Endothelial cell of umbilical vein (primary cell): ENCODE data around the gene MMP19. TPM values are rescaled to one million over a fixed set of nuclear protein-coding genes. Genes with fewer than 3 reads are reported as not detected.

Source experiments
- BruUV-seq: library from RNA; stranded (reverse); fragments of 400-500 nt; replicated peaks from 2 replicates; lab custom pipeline; 2021; lab: Mats Ljungman, UMichigan
- CTCF ChIA-PET: fragments of 300-600, 350-600 bp; sonication (Branson Sonifier 250); formaldehyde crosslinking; loops from one replicate; lab custom pipeline; 2021; ENCODE audit warnings: antibody characterized with exemption, inconsistent platforms; lab: Charles Lee
- POLR2A ChIA-PET: fragments of 300-600, 350-600 bp; sonication (Branson Sonifier 250); formaldehyde crosslinking; loops from one replicate; lab custom pipeline; 2021; ENCODE audit warnings: antibody characterized with exemption, inconsistent platforms; lab: Charles Lee
- DNase-seq: peaks from one replicate; pipeline ENCODE4 v3.0.0-alpha.2; 2011; ENCODE audit warnings: low read depth, low spot score
- FAIRE-seq: peaks from 2 replicates; lab custom pipeline; 2011; peaks lifted over from hg19 to GRCh38; lab: Jason Lieb, UNC
- H2AFZ ChIP-seq: 2 replicates; pipeline ENCODE4 v1.6.0; 2012; ENCODE audit warnings: low read depth, low read length, control low read depth, inconsistent platforms
- H3K27ac ChIP-seq: 2 replicates; pipeline ENCODE4 v1.5.1; 2011; ENCODE audit warnings: low read depth, mild to moderate bottlenecking, control low read depth, low read length, moderate library complexity; ENCODE audit not compliant: insufficient read depth
- H3K27me3 ChIP-seq, 2 experiments: 2 replicates each; pipeline versions ENCODE4 v1.6.0 to v1.6.1; 2011; ENCODE audit warnings: low read length in 2 of 2, mixed read lengths in 1 of 2; ENCODE audit not compliant: control insufficient read depth in 2 of 2, insufficient read depth in 2 of 2
- H3K36me3 ChIP-seq, 2 experiments: 2 replicates in 1 of 2; 3 replicates in 1 of 2; pipeline ENCODE4 v1.5.1; 2011; ENCODE audit warnings: low read length in 2 of 2, mild to moderate bottlenecking in 1 of 2, moderate library complexity in 1 of 2; ENCODE audit not compliant: control insufficient read depth in 2 of 2, insufficient read depth in 2 of 2; ENCODE audit errors: extremely low read depth in 1 of 2
- H3K4me1 ChIP-seq: 3 replicates; pipeline ENCODE4 v1.5.1; 2011; ENCODE audit warnings: mild to moderate bottlenecking, low read length; ENCODE audit not compliant: control insufficient read depth, insufficient read depth; ENCODE audit errors: extremely low read depth
- H3K4me2 ChIP-seq: 2 replicates; pipeline ENCODE4 v1.6.1; 2011; ENCODE audit warnings: low read length, control low read depth, mixed read lengths; ENCODE audit not compliant: insufficient read depth
- H3K4me3 ChIP-seq, 3 experiments: fragments of 200-600 bp in 1 of 3; sonication (generic), shearing (Covaris generic) in 1 of 3; replicated peaks in 1 of 3; 2 replicates each; pipeline ENCODE4 v1.5.1; 2011 to 2016; ENCODE audit warnings: control low read depth in 3 of 3, low read length in 3 of 3, mild to moderate bottlenecking in 2 of 3, inconsistent platforms in 1 of 3, low read depth in 1 of 3, moderate library complexity in 1 of 3; ENCODE audit not compliant: insufficient read depth in 1 of 3
- H3K79me2 ChIP-seq: 2 replicates; pipeline ENCODE4 v1.6.0; 2012; ENCODE audit warnings: low read length, inconsistent platforms; ENCODE audit not compliant: control insufficient read depth, insufficient read depth
- H3K9ac ChIP-seq: replicated peaks from 2 replicates; pipeline ENCODE3; 2011; ENCODE audit warnings: low read length, control low read depth; ENCODE audit not compliant: insufficient read depth; ENCODE audit errors: extremely low read depth
- H3K9me1 ChIP-seq: replicated peaks from 3 replicates; pipeline ENCODE4 v1.6.0; 2011; ENCODE audit warnings: mild to moderate bottlenecking, low read length; ENCODE audit not compliant: control insufficient read depth, insufficient read depth; ENCODE audit errors: extremely low read depth
- H3K9me3 ChIP-seq: replicated peaks from 2 replicates; pipeline ENCODE4 v1.5.1; 2012; ENCODE audit warnings: low read length, inconsistent platforms; ENCODE audit not compliant: control insufficient read depth, insufficient read depth
- H4K20me1 ChIP-seq: replicated peaks from 2 replicates; pipeline ENCODE3; 2011; ENCODE audit warnings: mild to moderate bottlenecking, low read length; ENCODE audit not compliant: control insufficient read depth, insufficient read depth; ENCODE audit errors: extremely low read depth
- CTCF ChIP-seq, 2 donors: IDR thresholded peaks; 1 replicate in 1 of 2; 2 replicates in 1 of 2; pipeline ENCODE4 v1.5.1; 2011; ENCODE audit warnings: low read length in 2 of 2, mild to moderate bottlenecking in 2 of 2, moderate library complexity in 2 of 2, control low read depth in 1 of 2, inconsistent platforms in 1 of 2, low read depth in 1 of 2; ENCODE audit not compliant: insufficient read depth in 1 of 2; ENCODE audit errors: extremely low read depth in 1 of 2
- EZH2 ChIP-seq: IDR thresholded peaks from 2 replicates; pipeline ENCODE4 v1.6.1; 2012; ENCODE audit warnings: borderline replicate concordance, low read depth, mild to moderate bottlenecking, moderate library complexity, low read length, inconsistent platforms; ENCODE audit not compliant: severe bottlenecking
- FOS ChIP-seq: IDR thresholded peaks from 2 replicates; pipeline ENCODE4 v1.6.1; 2011; ENCODE audit warnings: mild to moderate bottlenecking, low read length, moderate library complexity, borderline replicate concordance; ENCODE audit not compliant: insufficient read depth
- GATA2 ChIP-seq: IDR thresholded peaks from 2 replicates; pipeline ENCODE4 v1.7.0; 2011; ENCODE audit warnings: low read depth, mild to moderate bottlenecking, moderate library complexity, mixed read lengths, low read length; ENCODE audit not compliant: insufficient read length, insufficient read depth
- JUN ChIP-seq: IDR thresholded peaks from 2 replicates; pipeline ENCODE4 v1.6.1; 2011; ENCODE audit warnings: borderline replicate concordance, low read depth; ENCODE audit not compliant: insufficient read length, insufficient read depth
- MYC ChIP-seq: IDR thresholded peaks from one replicate; pipeline ENCODE4 v1.6.1; 2011; ENCODE audit warnings: mild to moderate bottlenecking, low read depth, low read length
- POLR2A ChIP-seq: IDR thresholded peaks from 2 replicates; pipeline ENCODE4 v1.6.1; 2012; ENCODE audit warnings: low read depth, mild to moderate bottlenecking, control low read depth, low read length
- POLR2AphosphoS5 ChIP-seq: IDR thresholded peaks from 2 replicates; pipeline ENCODE4 v1.6.1; 2012; ENCODE audit warnings: low read depth, mild to moderate bottlenecking, control low read depth, low read length, moderate library complexity; ENCODE audit not compliant: insufficient read depth
- dilution Hi-C: fragments of 300-500 bp; cut with MboI; formaldehyde crosslinking; loops from one replicate; pipeline ENCODE4 v1.15.0; 2019; ENCODE audit warnings: low sequenced_read_pairs; ENCODE audit not compliant: extremely low pct_ligation_motif_present
- intact Hi-C: fragments of 100-400 bp; cut with micrococcal nuclease; formaldehyde crosslinking; loops from one replicate; pipeline ENCODE4 v1.10.0; 2022
- polyA plus RNA-seq, 4 experiments: library from polyadenylated mRNA; depleted of rRNA in 3 of 4; stranded (reverse) in 3 of 4; unstranded in 1 of 4; fragments of >200 nt; gene quantifications; 2 replicates each; pipeline versions ENCODE4 v1.2.1 to v1.2.3, GENCODE V29; 2011 to 2012; ENCODE audit warnings: missing spikeins in 1 of 4
- total RNA-seq: library from RNA; stranded (reverse); gene quantifications from 2 replicates; pipeline ENCODE4 v1.2.3, GENCODE V29; 2021
- TF ChIP-seq, protein P1 (sequence below): IDR thresholded peaks from 2 replicates; pipeline ENCODE4 v1.6.1; 2011; ENCODE audit not compliant: insufficient read depth, insufficient read length

MMP19 gene
- total and polyA plus RNA-seq, 2 donors (not counting 3 experiments of a cell fraction or from before 2014, with no cell fraction given) = 0.31 to 1.6 TPM

DNA sequence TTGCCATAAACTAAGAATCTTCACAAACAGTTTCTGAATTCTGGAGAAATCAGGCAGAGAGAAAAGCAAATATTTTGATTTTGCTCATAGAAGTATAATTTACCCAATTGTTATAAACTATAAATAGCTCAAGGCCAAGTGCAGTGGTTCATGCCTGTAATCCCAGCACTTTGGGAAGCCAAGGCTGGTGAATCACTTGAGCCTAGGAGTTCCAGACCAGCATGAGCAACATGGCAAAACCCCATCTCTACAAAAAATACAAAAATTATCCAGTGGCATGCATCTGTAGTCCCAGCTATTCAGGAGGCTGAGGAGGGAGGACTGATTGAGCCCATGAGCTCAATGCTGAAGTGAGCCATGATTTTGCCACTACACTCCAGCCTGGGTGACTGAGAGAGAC lies 19.6 kb upstream of the MMP19 start:
- FAIRE-seq = no peak
- no peaks in the 10 kb centered on the region for H3K9me3 ChIP-seq
- intact Hi-C loops = no loop called here

More for the DNA sequence above, 19.6 kb upstream of the MMP19 start:
- dilution Hi-C loops = no loop called here
- Histone ChIP-seq H3K27me3 (no peaks in the 10 kb centered on the region), H3K79me2 (no peaks in the 10 kb centered on the region), H3K36me3 (no peaks in the 10 kb centered on the region), H3K9ac (no peak overlapping the region), H3K4me1 (no peaks in the 10 kb centered on the region), H3K9me1 (no peaks in the 10 kb centered on the region), H3K4me2 (no peak overlapping the region), H3K27ac (no peak overlapping the region), H3K4me3 (no peak overlapping the region), H4K20me1 (no peaks in the 10 kb centered on the region), H2AFZ (no peak overlapping the region)
- DNase-seq = no peak
- no peak for TF ChIP-seq GATA2
- TF ChIP-seq, protein P1, sequence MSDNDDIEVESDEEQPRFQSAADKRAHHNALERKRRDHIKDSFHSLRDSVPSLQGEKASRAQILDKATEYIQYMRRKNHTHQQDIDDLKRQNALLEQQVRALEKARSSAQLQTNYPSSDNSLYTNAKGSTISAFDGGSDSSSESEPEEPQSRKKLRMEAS = no peak
- no peak for TF ChIP-seq POLR2A
- no peak for TF ChIP-seq EZH2
- TF ChIP-seq FOS = no peak
- no peak for TF ChIP-seq MYC
- TF ChIP-seq POLR2AphosphoS5 = no peak
- no peak for TF ChIP-seq JUN
- no peak for TF ChIP-seq CTCF (IDR thresholded peaks at IDR 0.05; ENCODE audit: extremely low read depth in 1 of 2, insufficient read depth in 1 of 2, low read depth in 1 of 2, low read length in 2 of 2)
- no TSS peak for BruUV-seq
- POLR2A ChIA-PET = no interaction called here
- CTCF ChIA-PET = no interaction called here
